ENCODE measurements around the gene CERS1.

CERS1 gene

GRCh38 chr19:18856385-18857126 is 39.4 kb downstream of the CERS1 start:
- no peak for DNase-seq (ENCODE audit: low read depth, low spot score)

- no peak for DNase-seq (ENCODE audit: low read depth, low spot score)
Measured at GRCh38 chr19:18855647-18856384, 40.1 kb downstream of the CERS1 start.

- no peak for DNase-seq (ENCODE audit: low read depth, low spot score)
Measured at GRCh38 chr19:18854982-18855381, 41.0 kb downstream of the CERS1 start.

- DNase-seq (ENCODE audit: low read depth, low spot score), result no peak
Measured at GRCh38 chr19:18853755-18854427, 42.1 kb downstream of the CERS1 start.

- no peak for DNase-seq (ENCODE audit: low read depth, low spot score)
Measured at GRCh38 chr19:18852648-18853047, 43.3 kb downstream of the CERS1 start.

GRCh38 chr19:18851673-18852325 is 44.2 kb downstream of the CERS1 start:
- no peak for DNase-seq (ENCODE audit: low read depth, low spot score)

- no peak for DNase-seq (ENCODE audit: low read depth, low spot score)
Measured at GRCh38 chr19:18850471-18851375, 45.2 kb downstream of the CERS1 start.

GRCh38 chr19:18849838-18850400 is 46.0 kb downstream of the CERS1 start:
- no peak for DNase-seq (ENCODE audit: low read depth, low spot score)

GRCh38 chr19:18848878-18849661 is 46.9 kb downstream of the CERS1 start:
- no peak for DNase-seq (ENCODE audit: low read depth, low spot score)

- DNase-seq (ENCODE audit: low read depth, low spot score), result no peak
Measured at GRCh38 chr19:18847549-18848463, 48.2 kb downstream of the CERS1 start.

- no peak for DNase-seq (ENCODE audit: low read depth, low spot score)
Measured at GRCh38 chr19:18846862-18847548, 49.0 kb downstream of the CERS1 start.

GRCh38 chr19:18845961-18846360 is 50.0 kb downstream of the CERS1 start:
- DNase-seq (ENCODE audit: low read depth, low spot score), result no peak

GRCh38 chr19:18844806-18845329 is 51.1 kb downstream of the CERS1 start:
- DNase-seq (ENCODE audit: low read depth, low spot score), result no peak

- no peak for DNase-seq (ENCODE audit: low read depth, low spot score)
Measured at GRCh38 chr19:18843960-18844359, 52.0 kb downstream of the CERS1 start.

GRCh38 chr19:18842166-18842565 is 53.8 kb downstream of the CERS1 start:
- DNase-seq (ENCODE audit: low read depth, low spot score), result no peak

- DNase-seq (ENCODE audit: low read depth, low spot score), result no peak
Measured at GRCh38 chr19:18841400-18841799, 54.6 kb downstream of the CERS1 start.

GRCh38 chr19:18840288-18841267 is 55.4 kb downstream of the CERS1 start:
- DNase-seq (ENCODE audit: low read depth, low spot score), result no peak
